GM10248 (cell line): Measurements from ENCODE around the gene HOOK1.
A peak's percentile ranks its signal among the peaks of the same experiment; 100 is the strongest.
"Not testable (repeated sequence)": the region's sequence is repeated elsewhere in the genome, so short reads cannot be mapped to it uniquely, and the experiment has no call there.

Experiments used
- CTCF ChIA-PET: fragments of 300-600 bp; sonication (Branson Sonifier 250); formaldehyde crosslinking; extraction: SDS; loops from one replicate; lab custom pipeline; 2021; ENCODE audit warnings: antibody characterized with exemption; lab: Yijun Ruan, JAX
- POLR2A ChIA-PET: fragments of 350-650 bp; sonication (Branson Sonifier 250); formaldehyde crosslinking; extraction: SDS; loops from one replicate; lab custom pipeline; 2020; ENCODE audit warnings: antibody characterized with exemption; lab: Yijun Ruan, JAX
- DNase-seq: peaks from one replicate; pipeline ENCODE4 v3.0.0; 2012; ENCODE audit errors: extremely low spot score
- TF ChIP-seq, protein P1 (sequence below): IDR thresholded peaks from 2 replicates; pipeline ENCODE4 v1.5.1; 2012; ENCODE audit warnings: mild to moderate bottlenecking, low read depth; ENCODE audit errors: extremely low read depth, missing control alignments, control extremely low read depth

The HOOK1 gene

DNA sequence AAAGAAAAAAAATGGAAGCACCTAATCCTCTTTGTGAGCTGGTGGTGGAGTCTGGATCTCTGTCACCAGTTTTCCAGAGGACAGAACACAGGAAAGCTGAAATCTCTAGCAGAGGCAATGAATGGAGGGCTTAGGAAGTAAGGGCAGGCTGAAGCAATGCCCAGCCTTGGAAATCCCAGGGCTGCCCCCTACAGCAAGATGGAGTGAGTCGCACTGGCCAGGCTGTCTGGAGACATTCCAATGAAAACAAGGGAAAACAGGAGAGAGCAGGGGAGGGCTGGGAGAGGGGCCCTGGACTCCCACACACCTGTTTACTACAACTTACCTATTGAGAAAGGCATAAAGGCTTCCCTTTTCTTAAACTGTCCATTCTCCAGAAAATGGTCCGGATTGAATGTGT is 85.9 kb downstream of the HOOK1 start:
- no peak for DNase-seq
- TF ChIP-seq, protein P1, sequence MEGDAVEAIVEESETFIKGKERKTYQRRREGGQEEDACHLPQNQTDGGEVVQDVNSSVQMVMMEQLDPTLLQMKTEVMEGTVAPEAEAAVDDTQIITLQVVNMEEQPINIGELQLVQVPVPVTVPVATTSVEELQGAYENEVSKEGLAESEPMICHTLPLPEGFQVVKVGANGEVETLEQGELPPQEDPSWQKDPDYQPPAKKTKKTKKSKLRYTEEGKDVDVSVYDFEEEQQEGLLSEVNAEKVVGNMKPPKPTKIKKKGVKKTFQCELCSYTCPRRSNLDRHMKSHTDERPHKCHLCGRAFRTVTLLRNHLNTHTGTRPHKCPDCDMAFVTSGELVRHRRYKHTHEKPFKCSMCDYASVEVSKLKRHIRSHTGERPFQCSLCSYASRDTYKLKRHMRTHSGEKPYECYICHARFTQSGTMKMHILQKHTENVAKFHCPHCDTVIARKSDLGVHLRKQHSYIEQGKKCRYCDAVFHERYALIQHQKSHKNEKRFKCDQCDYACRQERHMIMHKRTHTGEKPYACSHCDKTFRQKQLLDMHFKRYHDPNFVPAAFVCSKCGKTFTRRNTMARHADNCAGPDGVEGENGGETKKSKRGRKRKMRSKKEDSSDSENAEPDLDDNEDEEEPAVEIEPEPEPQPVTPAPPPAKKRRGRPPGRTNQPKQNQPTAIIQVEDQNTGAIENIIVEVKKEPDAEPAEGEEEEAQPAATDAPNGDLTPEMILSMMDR: no peak
- ChIA-PET POLR2A (no interaction called here), CTCF (interaction anchor here (1.8 kb wide), 1 partner anchor 47 kb away, joined by 6 read pairs; no protein-coding TSS in a partner anchor)

DNA sequence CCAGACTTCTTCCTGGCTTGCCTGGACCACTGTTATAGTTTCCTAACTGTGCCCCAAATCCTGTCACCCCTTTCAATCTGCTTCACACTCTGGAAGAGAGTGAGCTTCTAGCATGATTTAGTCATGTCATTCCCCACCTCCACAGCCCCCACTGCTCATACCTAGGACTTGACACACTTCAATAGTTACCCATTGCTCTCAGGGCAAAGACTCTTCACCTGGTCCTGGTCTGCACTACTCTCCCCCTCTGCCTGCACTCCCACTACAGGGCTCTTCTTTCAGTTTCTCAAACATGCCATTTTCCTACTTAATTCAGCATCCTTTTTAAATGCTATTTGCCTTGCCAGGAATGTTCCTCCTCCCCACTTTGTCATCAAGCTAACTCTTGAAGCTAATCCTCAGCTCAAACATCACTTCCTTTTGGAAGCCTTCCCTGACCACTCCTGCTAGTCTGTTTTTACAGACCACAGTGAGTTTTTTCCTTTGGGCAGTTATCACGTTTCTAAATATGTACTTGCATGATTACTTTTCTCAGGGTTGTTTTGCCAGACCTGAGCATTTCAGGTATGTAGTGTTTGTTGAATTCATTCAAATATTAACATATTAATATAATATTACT is 87.1 kb downstream of the HOOK1 start:
- CTCF ChIA-PET: interaction anchor here (1.0 to 1.8 kb wide), 2 partner anchors 18 to 45 kb away, joined by 4 to 6 read pairs; no protein-coding TSS in a partner anchor
- TF ChIP-seq, protein P1: no peak
- DNase-seq: no peak
- POLR2A ChIA-PET: no interaction called here

DNA sequence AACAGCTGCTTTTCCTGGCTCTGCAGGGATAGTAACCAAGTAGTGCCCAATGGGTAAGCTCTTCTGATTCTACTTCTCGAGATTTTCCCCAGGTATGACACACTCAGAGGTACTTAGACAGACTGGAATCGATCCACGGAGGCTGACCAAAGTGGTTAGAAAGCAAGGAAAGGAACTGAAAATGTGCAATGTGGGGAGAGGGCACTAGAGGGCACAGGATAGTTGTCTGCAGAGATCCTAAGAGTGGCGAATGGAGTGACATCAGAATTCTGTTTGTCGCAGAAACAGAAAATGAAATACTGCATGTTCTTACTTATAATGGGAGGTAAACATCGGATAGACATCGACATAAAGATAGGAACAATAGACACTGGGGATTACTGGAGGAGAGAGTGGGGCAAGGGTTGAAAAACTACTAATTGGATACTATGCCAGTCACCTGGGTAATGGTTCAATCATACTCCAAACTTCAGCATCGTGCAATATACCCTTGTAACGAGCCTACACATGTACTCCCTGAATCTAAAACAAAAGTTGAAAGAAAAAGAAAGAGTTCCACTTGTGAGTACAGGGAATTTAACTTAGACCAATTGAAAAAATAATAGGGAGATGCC is 88.5 kb downstream of the HOOK1 start:
- DNase-seq: peak; percentile 25
- TF ChIP-seq, protein P1: no peak
- ChIA-PET CTCF (interaction anchor here (1.0 to 1.1 kb wide), 2 partner anchors 17 to 61 kb away, joined by 3 to 4 read pairs; no protein-coding TSS in a partner anchor), POLR2A (no interaction called here)

DNA sequence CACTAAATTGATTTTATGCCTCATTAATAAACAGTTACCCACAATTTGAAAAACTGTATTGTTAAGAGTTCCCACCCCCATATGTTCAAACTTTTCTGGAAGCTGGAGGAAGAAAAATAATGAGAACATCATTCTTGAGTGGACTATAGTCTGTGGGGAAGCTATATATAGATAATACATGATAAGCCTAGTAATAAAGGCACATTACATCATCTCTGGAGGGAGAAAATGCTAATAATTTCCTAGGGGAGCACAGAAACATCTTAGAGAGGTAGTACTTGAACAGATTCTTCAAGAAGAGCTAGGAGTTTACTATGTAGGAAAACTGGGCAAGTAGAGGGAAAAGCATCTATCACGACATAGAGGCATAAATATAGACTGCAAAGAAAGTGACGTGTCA is 92.2 kb downstream of the HOOK1 start:
- no peak for DNase-seq
- ChIA-PET CTCF (no interaction called here), POLR2A (no interaction called here)
- TF ChIP-seq, protein P1: no peak

DNA sequence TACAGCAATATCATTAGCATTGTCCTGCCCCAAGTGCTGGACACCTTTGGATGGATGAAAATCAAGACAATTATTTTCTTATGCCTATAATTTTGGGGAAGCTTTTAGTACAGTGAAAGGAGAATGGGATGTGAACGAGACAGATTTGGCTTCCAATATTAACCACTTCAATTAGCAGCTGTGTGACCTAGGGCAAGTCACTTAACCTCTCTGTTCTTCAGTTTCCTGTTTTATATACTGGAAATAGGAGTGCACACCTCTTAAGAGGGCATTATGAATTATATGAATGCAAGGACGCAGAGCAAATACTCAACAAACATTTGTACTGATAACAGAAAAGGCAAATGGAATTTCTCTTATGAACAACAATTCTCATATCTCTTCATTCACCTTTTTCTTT is 93.3 kb downstream of the HOOK1 start:
- ChIA-PET CTCF (interaction anchor here (1.3 kb wide), 1 partner anchor 39 kb away, joined by 3 read pairs; no protein-coding TSS in a partner anchor), POLR2A (no interaction called here)
- DNase-seq: no peak
- TF ChIP-seq, protein P1: no peak

DNA sequence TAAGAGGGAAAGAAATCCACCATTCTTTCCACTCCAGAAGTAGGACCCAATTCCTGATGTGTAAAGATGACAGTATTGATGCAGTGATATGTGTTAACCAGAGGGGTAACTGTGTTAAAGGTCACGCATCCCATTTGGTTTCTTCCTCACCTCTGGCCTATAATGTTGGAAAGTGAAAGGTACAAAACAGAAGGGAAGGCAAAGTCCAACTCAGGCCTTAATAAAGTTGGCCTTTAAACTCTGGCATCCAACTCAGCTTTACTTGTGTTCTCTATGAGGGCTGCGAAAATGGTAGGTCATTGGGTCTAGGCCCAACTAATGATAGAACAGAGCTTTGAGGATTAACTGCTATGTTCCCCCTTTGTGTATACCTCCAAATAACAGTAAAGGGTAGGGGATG is 93.9 kb downstream of the HOOK1 start:
- TF ChIP-seq, protein P1: no peak
- ChIA-PET CTCF (interaction anchor here (1.3 kb wide), 1 partner anchor 38 kb away, joined by 3 read pairs; no protein-coding TSS in a partner anchor), POLR2A (no interaction called here)
- no peak for DNase-seq

DNA sequence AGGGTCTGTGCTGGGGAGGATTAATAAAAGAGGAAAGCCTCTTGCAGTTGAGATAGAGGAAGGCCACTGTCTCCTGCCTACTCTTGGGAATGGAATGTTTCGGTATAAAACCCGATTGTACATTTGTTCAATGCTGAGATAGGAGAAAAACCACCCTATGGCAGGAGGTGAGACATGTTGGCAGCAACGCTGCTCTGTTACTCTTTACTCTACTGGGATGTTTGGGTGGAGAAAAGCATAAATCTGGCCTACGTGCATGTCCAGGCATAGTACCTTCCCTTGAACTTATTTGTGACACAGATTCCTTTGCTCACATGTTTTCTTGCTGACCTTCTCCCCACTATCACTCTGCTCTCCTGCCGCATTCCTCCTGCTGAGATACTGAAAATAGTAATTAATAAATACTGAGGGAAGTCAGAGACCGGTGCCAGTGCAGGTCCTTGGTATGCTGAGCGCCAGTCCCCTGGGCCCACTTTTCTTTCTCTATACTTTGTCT is 100.1 kb downstream of the HOOK1 start:
- CTCF ChIA-PET, DNase-seq, POLR2A ChIA-PET: not testable (repeated sequence)
